ENCODE results near the gene RNASE4. TPM values are rescaled to one million over a fixed set of nuclear protein-coding genes. Genes with fewer than 3 reads are reported as not detected.
A peak's percentile ranks its signal among the peaks of the same experiment; 100 is the strongest.
"Not testable (repeated sequence)": the region's sequence is repeated elsewhere in the genome, so short reads cannot be mapped to it uniquely, and the experiment has no call there.

RNASE4 gene, protein sequence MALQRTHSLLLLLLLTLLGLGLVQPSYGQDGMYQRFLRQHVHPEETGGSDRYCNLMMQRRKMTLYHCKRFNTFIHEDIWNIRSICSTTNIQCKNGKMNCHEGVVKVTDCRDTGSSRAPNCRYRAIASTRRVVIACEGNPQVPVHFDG
- total RNA-seq (1.7 TPM), polyA plus RNA-seq (25.4 TPM)
- long read RNA-seq, donor 1, partial matches to known transcripts, result 0 of 1 reads
- long read RNA-seq, donor 1, other reads (novel, unspliced or antisense), result 0 of 1 reads
- long read RNA-seq, donor 2, result 0 reads
- long read RNA-seq, donor 3, partial matches to known transcripts, result 0 of 1 reads
- long read RNA-seq, donor 3, other reads (novel, unspliced or antisense), result 0 of 1 reads
- long read RNA-seq, donor 4, partial matches to known transcripts, result 0 of 2 reads
- long read RNA-seq, donor 4, other reads (novel, unspliced or antisense), result 0 of 2 reads
- long read RNA-seq, donor 5, result 0 reads
- long read RNA-seq, donor 6, partial matches to known transcripts, result 0 of 1 reads
- long read RNA-seq, donor 6, other reads (novel, unspliced or antisense), result 0 of 1 reads
- long read RNA-seq, donor 7, partial matches to known transcripts, result 0 of 2 reads
- long read RNA-seq, donor 7, other reads (novel, unspliced or antisense), result 0 of 2 reads
- long read RNA-seq, donor 8, partial matches to known transcripts, result 0 of 3 reads
- long read RNA-seq, donor 8, other reads (novel, unspliced or antisense), result 0 of 3 reads
- long read RNA-seq, donor 9, partial matches to known transcripts, result 0 of 2 reads
- long read RNA-seq, donor 9, other reads (novel, unspliced or antisense), result 0 of 2 reads
- long read RNA-seq, donor 10, result 0 reads

DNA sequence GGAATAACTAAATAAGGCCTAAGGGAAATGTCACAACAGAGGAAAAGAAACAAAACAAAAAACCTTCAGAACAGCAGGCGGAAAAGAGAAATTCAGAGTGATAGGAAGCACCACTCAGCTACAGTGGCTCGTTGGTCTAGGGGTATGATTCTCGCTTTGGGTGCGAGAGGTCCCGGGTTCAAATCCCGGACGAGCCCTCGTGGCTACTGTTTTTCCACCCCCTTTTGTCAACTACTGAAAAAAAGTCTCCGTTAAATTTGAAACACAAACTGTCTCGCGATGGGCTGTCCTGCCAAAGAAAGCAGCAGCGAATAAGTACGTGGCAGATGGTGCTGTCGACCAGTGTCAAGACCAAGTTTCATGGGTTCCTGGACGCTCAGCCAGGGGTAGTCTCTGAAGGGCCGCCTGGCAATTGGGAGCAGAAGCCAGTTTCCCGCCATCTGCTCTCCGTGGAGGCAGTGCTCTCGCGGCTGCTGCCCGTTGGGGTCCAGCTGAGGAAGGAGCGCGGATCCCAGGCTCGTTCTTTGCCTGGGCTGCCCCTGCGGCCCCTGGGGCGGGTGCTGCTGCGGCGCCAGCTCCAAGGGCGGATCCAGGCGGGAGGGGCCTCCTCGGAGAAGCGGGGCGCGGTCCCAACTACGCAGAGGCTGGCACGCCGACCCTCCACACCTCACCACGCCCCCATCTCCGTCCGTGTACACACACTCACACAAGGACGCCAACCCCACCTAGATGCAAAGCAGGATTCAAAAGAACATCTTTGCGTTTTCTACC is at the start of gene RNASE4:
Gene RNASE4 (plus strand): TSS at position 670 of the 771 bp plus-strand sequence. CDS start 14,812 bp downstream, outside the sequence.
- peak in 7 of 9 donors; percentile 54 to 89 (median 78) for DNase-seq (ENCODE audit: low read depth in 6 of 9, low spot score in 9 of 9)
- Histone ChIP-seq H3K27ac (ENCODE audit: low read depth in 1 of 2, low read length in 1 of 2) (peak within 1 kb of the TSS; percentile 93 to 99), H3K27me3 (ENCODE audit: control insufficient read depth in 2 of 2, insufficient read depth in 1 of 2, low read length in 1 of 2) (peaks cover 0 to 15% of the 10 kb centered on the region in 2 donors), H3K4me3 (ENCODE audit: low read length in 2 of 2) (peak within 1 kb of the TSS; percentile 74 to 82), H3K4me1 (ENCODE audit: control insufficient read depth in 2 of 2, insufficient read depth in 2 of 2, low read length in 2 of 2) (peaks cover 17 to 35% of the 10 kb centered on the region in 2 donors), H3K36me3 (ENCODE audit: control insufficient read depth in 2 of 2, insufficient read depth in 2 of 2, low read length in 1 of 2) (no peaks in the 10 kb centered on the region), H3K9me3 (ENCODE audit: control insufficient read depth in 2 of 2, insufficient read depth in 1 of 2, low read length in 1 of 2) (no peaks in the 10 kb centered on the region)
- under 1% methylated on average over 42 of the region's 42 CpGs for WGBS

DNA sequence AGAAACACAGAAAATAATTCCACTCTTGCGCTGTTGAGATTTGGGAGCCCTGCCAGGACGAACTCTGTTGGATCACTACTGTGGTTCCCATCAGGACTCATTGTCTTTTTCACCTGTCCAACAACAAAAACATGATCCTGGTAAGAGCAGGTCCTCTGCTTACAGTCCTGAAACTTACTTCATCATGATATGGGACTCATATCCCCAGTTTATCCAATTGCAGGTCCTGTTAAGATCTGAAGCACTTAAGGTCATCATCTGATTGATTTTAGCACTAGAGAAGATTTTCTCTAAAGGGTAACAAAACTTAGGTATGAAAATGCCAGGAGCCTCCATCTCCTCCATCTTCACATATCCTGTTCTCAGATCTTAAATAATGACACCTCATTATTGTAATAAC is 42.8 kb upstream of the RNASE4 start, which contains the start of gene OR6S1:
Gene OR6S1 (minus strand): TSS at position 101 of the 400 bp plus-strand sequence. CDS start 0 bp downstream, at position 101.
- 98% methylated on average over 2 of the region's 2 CpGs for WGBS

DNA sequence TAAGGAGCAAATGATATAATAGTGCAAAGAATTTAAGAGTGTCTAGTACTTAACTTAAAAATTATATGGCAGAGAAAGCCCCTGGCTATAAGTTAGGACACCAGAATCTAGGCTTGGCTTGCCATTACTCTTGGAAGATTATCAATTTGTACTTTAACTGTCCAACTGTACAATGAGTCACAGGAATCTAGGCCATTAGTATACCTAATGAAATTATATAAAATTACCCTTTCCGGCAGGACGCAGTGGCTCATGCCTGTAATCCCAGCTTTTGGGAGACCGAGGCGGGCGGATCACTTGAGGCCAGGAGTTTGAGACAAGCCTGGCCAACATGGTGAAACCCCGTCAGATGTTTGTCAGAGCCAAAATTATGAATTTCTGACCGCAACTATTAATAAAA is 42.2 kb upstream of the RNASE4 start:
- H3K36me3 ChIP-seq (ENCODE audit: control insufficient read depth in 2 of 2, insufficient read depth in 2 of 2, low read length in 1 of 2), result no peaks in the 10 kb centered on the region
- no peak overlapping the region for H3K4me3 ChIP-seq (ENCODE audit: low read length in 2 of 2)
- H3K27me3 ChIP-seq (ENCODE audit: control insufficient read depth in 2 of 2, insufficient read depth in 1 of 2, low read length in 1 of 2), result peaks cover 7 to 8% of the 10 kb centered on the region in 2 donors
- H3K4me1 ChIP-seq (ENCODE audit: control insufficient read depth in 2 of 2, insufficient read depth in 2 of 2, low read length in 2 of 2), result no peaks in the 10 kb centered on the region
- no peaks in the 10 kb centered on the region for H3K9me3 ChIP-seq (ENCODE audit: control insufficient read depth in 2 of 2, insufficient read depth in 1 of 2, low read length in 1 of 2)
- 94% methylated on average over 7 of the region's 7 CpGs for WGBS
- no peak overlapping the region for H3K27ac ChIP-seq (ENCODE audit: low read depth in 1 of 2, low read length in 1 of 2)
- DNase-seq (ENCODE audit: low read depth in 6 of 9, low spot score in 9 of 9), result no peak

More for the DNA sequence above, 42.8 kb upstream of the RNASE4 start, which contains the start of gene OR6S1:
- no peaks in the 10 kb centered on the region for H3K4me1 ChIP-seq (ENCODE audit: control insufficient read depth in 2 of 2, insufficient read depth in 2 of 2, low read length in 2 of 2)
- H3K36me3 ChIP-seq (ENCODE audit: control insufficient read depth in 2 of 2, insufficient read depth in 2 of 2, low read length in 1 of 2), result no peaks in the 10 kb centered on the region
- H3K27ac ChIP-seq (ENCODE audit: low read depth in 1 of 2, low read length in 1 of 2), result no peak within 1 kb of the TSS
- peaks cover 7 to 10% of the 10 kb centered on the region in 2 donors for H3K27me3 ChIP-seq (ENCODE audit: control insufficient read depth in 2 of 2, insufficient read depth in 1 of 2, low read length in 1 of 2)
- H3K9me3 ChIP-seq (ENCODE audit: control insufficient read depth in 2 of 2, insufficient read depth in 1 of 2, low read length in 1 of 2), result no peaks in the 10 kb centered on the region
- DNase-seq (ENCODE audit: low read depth in 6 of 9, low spot score in 9 of 9), result no peak
- no peak within 1 kb of the TSS for H3K4me3 ChIP-seq (ENCODE audit: low read length in 2 of 2)

DNA sequence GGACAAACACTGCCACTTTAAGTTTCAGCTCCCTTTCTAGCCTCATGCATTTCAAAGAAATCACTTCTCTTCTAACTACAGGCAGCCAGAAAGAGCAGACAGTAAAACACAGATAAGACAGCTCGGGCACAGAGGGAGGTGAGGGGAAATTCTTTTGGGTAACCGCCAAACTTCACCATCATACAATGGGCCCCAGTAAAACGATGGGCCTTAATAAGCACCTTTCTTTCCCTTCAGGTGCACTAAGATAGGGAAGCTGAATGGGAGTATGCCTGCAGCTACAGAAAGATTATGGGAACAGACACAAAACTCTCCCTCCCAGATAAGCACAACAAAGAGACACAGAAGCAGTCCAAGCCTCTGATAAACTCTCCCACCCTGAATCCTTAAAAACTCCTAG is 41.6 kb upstream of the RNASE4 start:
- DNase-seq (ENCODE audit: low read depth in 6 of 9, low spot score in 9 of 9); H3K4me3 ChIP-seq (ENCODE audit: low read length in 2 of 2); H3K9me3 ChIP-seq (ENCODE audit: control insufficient read depth in 2 of 2, insufficient read depth in 1 of 2, low read length in 1 of 2); H3K36me3 ChIP-seq (ENCODE audit: control insufficient read depth in 2 of 2, insufficient read depth in 2 of 2, low read length in 1 of 2); H3K27me3 ChIP-seq (ENCODE audit: control insufficient read depth in 2 of 2, insufficient read depth in 1 of 2, low read length in 1 of 2); H3K27ac ChIP-seq (ENCODE audit: low read depth in 1 of 2, low read length in 1 of 2); H3K4me1 ChIP-seq (ENCODE audit: control insufficient read depth in 2 of 2, insufficient read depth in 2 of 2, low read length in 2 of 2): not testable (repeated sequence)
- WGBS, result 58% methylated on average over 3 of the region's 3 CpGs

DNA sequence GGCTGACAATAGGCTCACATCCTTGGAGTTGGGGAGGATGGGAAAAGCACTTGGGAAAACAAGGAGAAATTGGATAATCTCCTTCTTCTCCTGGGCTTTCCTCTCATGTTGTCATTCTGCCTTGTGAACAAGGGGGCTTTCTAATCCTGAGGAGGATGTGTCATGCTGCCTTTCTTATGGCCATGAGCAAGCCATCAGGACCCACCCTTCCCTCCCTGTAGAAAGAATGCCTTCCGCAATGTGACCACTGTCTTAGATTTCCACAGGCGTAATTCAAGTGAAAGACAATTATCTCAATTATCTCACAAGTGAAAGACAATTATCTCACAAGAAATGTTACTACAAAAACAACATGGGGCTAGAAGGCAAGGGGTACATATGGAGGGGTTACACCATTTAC is 39.8 kb upstream of the RNASE4 start:
- no peak for DNase-seq (ENCODE audit: low read depth in 6 of 9, low spot score in 9 of 9)
- Histone ChIP-seq H3K36me3 (ENCODE audit: control insufficient read depth in 2 of 2, insufficient read depth in 2 of 2, low read length in 1 of 2) (no peaks in the 10 kb centered on the region), H3K27me3 (ENCODE audit: control insufficient read depth in 2 of 2, insufficient read depth in 1 of 2, low read length in 1 of 2) (peaks cover 8 to 11% of the 10 kb centered on the region in 2 donors), H3K27ac (ENCODE audit: low read depth in 1 of 2, low read length in 1 of 2) (no peak overlapping the region), H3K4me1 (ENCODE audit: control insufficient read depth in 2 of 2, insufficient read depth in 2 of 2, low read length in 2 of 2) (no peaks in the 10 kb centered on the region), H3K9me3 (ENCODE audit: control insufficient read depth in 2 of 2, insufficient read depth in 1 of 2, low read length in 1 of 2) (no peaks in the 10 kb centered on the region), H3K4me3 (ENCODE audit: low read length in 2 of 2) (no peak overlapping the region)
- 96% methylated on average over 2 of the region's 2 CpGs for WGBS

DNA sequence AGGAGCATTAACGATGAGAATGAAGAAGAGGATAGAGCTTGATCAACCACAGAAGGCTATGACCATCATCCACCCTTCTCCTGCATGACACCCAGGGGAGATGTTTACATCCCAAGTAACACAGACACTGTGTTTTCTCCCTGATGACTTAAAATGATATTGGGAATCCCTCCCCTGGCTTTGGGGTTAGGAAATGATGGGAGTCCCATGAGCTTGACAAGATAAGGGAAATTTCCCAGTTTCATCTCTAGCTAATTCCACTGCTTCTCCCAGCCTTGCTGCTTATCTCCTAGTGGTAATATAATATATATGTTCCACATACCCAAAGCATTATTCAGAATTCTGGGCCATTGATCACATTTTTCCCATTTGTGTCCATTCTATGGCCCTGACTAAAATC is 38.9 kb upstream of the RNASE4 start:
- Histone ChIP-seq H3K27ac (ENCODE audit: low read depth in 1 of 2, low read length in 1 of 2) (no peak overlapping the region), H3K27me3 (ENCODE audit: control insufficient read depth in 2 of 2, insufficient read depth in 1 of 2, low read length in 1 of 2) (peaks cover 8 to 11% of the 10 kb centered on the region in 2 donors), H3K4me3 (ENCODE audit: low read length in 2 of 2) (no peak overlapping the region), H3K4me1 (ENCODE audit: control insufficient read depth in 2 of 2, insufficient read depth in 2 of 2, low read length in 2 of 2) (no peaks in the 10 kb centered on the region), H3K9me3 (ENCODE audit: control insufficient read depth in 2 of 2, insufficient read depth in 1 of 2, low read length in 1 of 2) (no peaks in the 10 kb centered on the region), H3K36me3 (ENCODE audit: control insufficient read depth in 2 of 2, insufficient read depth in 2 of 2, low read length in 1 of 2) (no peaks in the 10 kb centered on the region)
- WGBS, result 98% methylated on average over 1 of the region's 1 CpG
- DNase-seq (ENCODE audit: low read depth in 6 of 9, low spot score in 9 of 9), result no peak

DNA sequence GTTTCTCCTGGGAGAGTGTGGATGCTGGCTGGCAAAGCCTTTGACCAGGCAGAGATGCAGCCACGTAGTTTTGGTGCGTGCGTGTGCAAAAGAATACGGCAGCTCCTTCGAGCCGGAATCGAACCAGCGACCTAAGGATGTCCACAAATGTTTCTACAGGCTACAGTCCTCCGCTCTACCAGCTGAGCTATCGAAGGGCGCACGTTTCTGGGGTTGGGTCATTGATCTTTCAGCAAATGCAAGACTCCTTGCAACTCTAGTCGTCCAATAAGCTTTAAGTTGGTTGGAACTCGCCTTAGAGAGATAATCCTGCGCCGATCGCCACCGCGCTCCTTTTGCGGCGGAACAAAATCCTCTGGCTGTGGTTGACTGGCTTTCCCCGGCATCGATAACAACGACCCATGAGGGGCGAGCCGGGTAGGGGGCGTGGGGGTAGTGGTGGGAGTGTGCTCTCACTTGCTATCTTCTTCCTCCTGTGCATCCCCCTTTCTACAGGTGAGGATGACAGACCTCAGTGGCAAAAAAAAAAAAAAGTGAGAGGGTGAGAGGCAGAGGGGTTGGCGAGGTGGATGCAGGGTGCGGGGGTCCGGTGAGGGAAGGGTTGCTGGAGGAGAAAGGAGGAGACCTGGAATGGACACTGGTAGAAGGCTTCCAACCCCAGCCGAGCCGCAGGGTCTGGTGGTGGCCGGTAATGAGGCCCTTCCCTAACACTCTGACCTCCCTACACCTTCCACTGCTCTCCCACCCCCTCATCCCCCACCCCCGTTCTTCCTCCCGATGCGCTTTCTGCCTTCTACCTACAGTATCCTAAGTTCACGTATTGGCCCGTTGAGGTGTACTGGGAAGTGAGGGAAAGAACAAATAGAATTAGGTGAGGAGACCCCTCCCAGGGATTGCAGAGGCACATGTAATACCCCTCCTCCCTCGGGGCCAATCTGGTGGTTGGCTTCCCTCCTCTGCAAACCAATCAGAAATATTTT is 31.1 kb upstream of the RNASE4 start:
- Histone ChIP-seq H3K4me1 (ENCODE audit: control insufficient read depth in 2 of 2, insufficient read depth in 2 of 2, low read length in 2 of 2) (peaks cover 0 to 2% of the 10 kb centered on the region in 2 donors), H3K27me3 (ENCODE audit: control insufficient read depth in 2 of 2, insufficient read depth in 1 of 2, low read length in 1 of 2) (peaks cover 31 to 62% of the 10 kb centered on the region in 2 donors), H3K36me3 (ENCODE audit: control insufficient read depth in 2 of 2, insufficient read depth in 2 of 2, low read length in 1 of 2) (no peaks in the 10 kb centered on the region), H3K27ac (ENCODE audit: low read depth in 1 of 2, low read length in 1 of 2) (no peak overlapping the region), H3K9me3 (ENCODE audit: control insufficient read depth in 2 of 2, insufficient read depth in 1 of 2, low read length in 1 of 2) (no peaks in the 10 kb centered on the region), H3K4me3 (ENCODE audit: low read length in 2 of 2) (no peak overlapping the region)
- no peak for DNase-seq (ENCODE audit: low read depth in 6 of 9, low spot score in 9 of 9)
- WGBS, result 8% methylated on average over 39 of the region's 39 CpGs

DNA sequence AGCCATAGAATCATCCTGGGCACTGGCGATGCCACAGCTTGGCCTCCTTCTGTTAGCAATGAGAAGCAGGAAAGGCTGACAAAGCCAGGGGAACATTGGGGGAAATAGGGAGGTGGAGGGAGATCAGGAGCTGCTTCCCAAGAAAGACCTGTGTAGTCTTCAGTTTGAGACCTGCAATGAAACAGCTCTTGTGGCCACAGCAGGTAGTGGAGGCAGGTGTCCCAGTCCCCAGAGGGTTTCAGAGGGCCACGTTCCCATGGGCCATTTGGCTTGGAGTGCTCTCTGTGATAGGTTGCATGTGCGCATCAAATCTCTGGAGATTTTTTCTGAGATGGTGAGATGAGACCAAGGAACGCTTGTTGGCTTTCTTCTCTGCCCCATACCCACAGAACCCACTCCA is 28.5 kb upstream of the RNASE4 start:
- no peaks in the 10 kb centered on the region for H3K9me3 ChIP-seq (ENCODE audit: control insufficient read depth in 2 of 2, insufficient read depth in 1 of 2, low read length in 1 of 2)
- no peak for DNase-seq (ENCODE audit: low read depth in 6 of 9, low spot score in 9 of 9)
- H3K27me3 ChIP-seq (ENCODE audit: control insufficient read depth in 2 of 2, insufficient read depth in 1 of 2, low read length in 1 of 2), result peaks cover 35 to 76% of the 10 kb centered on the region in 2 donors
- 87% methylated on average over 4 of the region's 4 CpGs for WGBS
- H3K4me1 ChIP-seq (ENCODE audit: control insufficient read depth in 2 of 2, insufficient read depth in 2 of 2, low read length in 2 of 2), result peaks cover 0 to 2% of the 10 kb centered on the region in 2 donors
- no peak overlapping the region for H3K27ac ChIP-seq (ENCODE audit: low read depth in 1 of 2, low read length in 1 of 2)
- H3K36me3 ChIP-seq (ENCODE audit: control insufficient read depth in 2 of 2, insufficient read depth in 2 of 2, low read length in 1 of 2), result no peaks in the 10 kb centered on the region
- no peak overlapping the region for H3K4me3 ChIP-seq (ENCODE audit: low read length in 2 of 2)

Data from thymus (tissue), 14 donors.